CD4-positive, CD25-positive, alpha-beta regulatory T cell (primary cell): ENCODE results near the gene RAD54L. TPM values are rescaled to one million over a fixed set of nuclear protein-coding genes. Genes with fewer than 3 reads are reported as not detected.
A peak's percentile ranks its signal among the peaks of the same experiment; 100 is the strongest.

Source experiments
- ATAC-seq, 2 donors: fragments of 150-1000 bp; cut with Tn5 transposase; one replicate each; pipeline ENCODE4 v1.10.0; 2021; ENCODE audit warnings: low read depth in 2 of 2, moderate number of reproducible peaks in 2 of 2, moderate library complexity in 1 of 2
- DNase-seq, 3 donors: peaks; one replicate each; pipeline versions ENCODE4 v3.0.0 to v3.0.0-alpha.2; 2012 to 2022; ENCODE audit warnings: mixed read lengths in 1 of 3
- H3K27ac ChIP-seq: one replicate; pipeline ENCODE4 v1.7.0; 2013; ENCODE audit warnings: mild to moderate bottlenecking, low read length; ENCODE audit not compliant: insufficient read depth, poor library complexity, severe bottlenecking
- H3K27me3 ChIP-seq: one replicate; pipeline ENCODE4 v1.7.0; 2013; ENCODE audit warnings: low read length; ENCODE audit not compliant: control insufficient read depth, insufficient read depth
- H3K36me3 ChIP-seq: one replicate; pipeline ENCODE4 v1.7.0; 2013; ENCODE audit warnings: mild to moderate bottlenecking, low read length, moderate library complexity; ENCODE audit not compliant: control insufficient read depth, insufficient read depth
- H3K4me1 ChIP-seq: 2 replicates; pipeline ENCODE4 v1.7.0; 2013; ENCODE audit warnings: mild to moderate bottlenecking, low read length; ENCODE audit not compliant: insufficient read depth, control insufficient read depth, poor library complexity, severe bottlenecking
- H3K4me3 ChIP-seq: one replicate; pipeline ENCODE4 v1.7.0; 2013; ENCODE audit warnings: low read depth, mild to moderate bottlenecking, low read length, moderate library complexity
- H3K9me3 ChIP-seq, 2 experiments: 1 replicate in 1 of 2; 2 replicates in 1 of 2; pipeline ENCODE4 v1.7.0; 2013; ENCODE audit warnings: low read length in 2 of 2, mild to moderate bottlenecking in 1 of 2, moderate library complexity in 1 of 2; ENCODE audit not compliant: control insufficient read depth in 2 of 2
- H3K27ac Mint-ChIP-seq, 3 donors: one replicate each; pipeline ENCODE4 v1.8.0; 2020 to 2022; ENCODE audit warnings: mild to moderate bottlenecking in 3 of 3, mixed read lengths in 3 of 3, moderate library complexity in 2 of 3
- H3K27me3 Mint-ChIP-seq: one replicate; pipeline ENCODE4 v1.8.0; 2022; ENCODE audit warnings: mild to moderate bottlenecking, mixed read lengths
- H3K36me3 Mint-ChIP-seq: one replicate; pipeline ENCODE4 v1.8.0; 2020; ENCODE audit warnings: mixed read lengths
- H3K4me1 Mint-ChIP-seq, 4 donors: one replicate each; pipeline ENCODE4 v1.8.0; 2020 to 2022; ENCODE audit warnings: mixed read lengths in 4 of 4, mild to moderate bottlenecking in 1 of 4
- H3K4me3 Mint-ChIP-seq, 4 donors: one replicate each; pipeline ENCODE4 v1.8.0; 2020 to 2022; ENCODE audit warnings: mild to moderate bottlenecking in 4 of 4, mixed read lengths in 4 of 4, moderate library complexity in 3 of 4
- H3K9me3 Mint-ChIP-seq, 7 donors: one replicate each; pipeline ENCODE4 v1.8.0; 2020 to 2022; ENCODE audit warnings: mixed read lengths in 7 of 7, mild to moderate bottlenecking in 3 of 7, moderate library complexity in 2 of 7
- polyA plus RNA-seq, 4 donors: library from polyadenylated mRNA; unstranded; fragments of 300-500 nt; fragmentation: Illumina TruSeq; gene quantifications; one replicate each; pipeline ENCODE4 v1.2.3, GENCODE V29; 2021
- total RNA-seq: library from RNA; stranded (reverse); gene quantifications from one replicate; pipeline ENCODE4 v1.2.3, GENCODE V29; 2022

The RAD54L gene
- total and polyA plus RNA-seq, 5 donors from 2014 or later = 0.13 to 1.7 (median 0.41) TPM; not detected in 1

GRCh38 chr1:46280092-46280491 lies 32.5 kb downstream of the RAD54L start:
- H3K27me3 Mint-ChIP-seq = no peaks in the 10 kb centered on the region
- H3K27me3 ChIP-seq = no peaks in the 10 kb centered on the region
- peaks cover 0 to 2% (median 0%) of the 10 kb centered on the region in 7 donors for H3K9me3 Mint-ChIP-seq
- no peak overlapping the region for H3K4me3 Mint-ChIP-seq
- H3K27ac ChIP-seq = no peak overlapping the region
- H3K4me1 ChIP-seq = no peaks in the 10 kb centered on the region
- ATAC-seq (no peak), DNase-seq (no peak)
- H3K4me3 ChIP-seq = no peak overlapping the region
- H3K9me3 ChIP-seq = no peaks in the 10 kb centered on the region
- peaks cover 24% of the 10 kb centered on the region for H3K36me3 Mint-ChIP-seq
- H3K4me1 Mint-ChIP-seq = peaks cover 0 to 5% (median under 1%) of the 10 kb centered on the region in 4 donors
- peaks cover 23% of the 10 kb centered on the region for H3K36me3 ChIP-seq
- peak overlapping the region in 1 of 3 donors; percentile 27 for H3K27ac Mint-ChIP-seq

GRCh38 chr1:46281021-46281420 lies 33.5 kb downstream of the RAD54L start:
- Histone ChIP-seq H3K27me3 (no peaks in the 10 kb centered on the region), H3K9me3 (no peaks in the 10 kb centered on the region), H3K27ac (no peak overlapping the region), H3K36me3 (peaks cover 32% of the 10 kb centered on the region), H3K4me3 (no peak overlapping the region), H3K4me1 (no peaks in the 10 kb centered on the region)
- Mint-ChIP-seq H3K27me3 (no peaks in the 10 kb centered on the region), H3K4me1 (peaks cover 0 to 2% (median under 1%) of the 10 kb centered on the region in 4 donors), H3K36me3 (peaks cover 24% of the 10 kb centered on the region), H3K4me3 (no peak overlapping the region), H3K27ac (no peak overlapping the region), H3K9me3 (no peaks in the 10 kb centered on the region)
- ATAC-seq (no peak), DNase-seq (no peak)

GRCh38 chr1:46284058-46284457 lies 36.5 kb downstream of the RAD54L start:
- Histone ChIP-seq H3K27me3 (no peaks in the 10 kb centered on the region), H3K27ac (no peak overlapping the region), H3K4me3 (no peak overlapping the region), H3K4me1 (no peaks in the 10 kb centered on the region), H3K9me3 (no peaks in the 10 kb centered on the region), H3K36me3 (peaks cover 27% of the 10 kb centered on the region)
- H3K4me3 Mint-ChIP-seq = no peak overlapping the region
- DNase-seq (no peak), ATAC-seq (no peak)
- H3K9me3 Mint-ChIP-seq = no peaks in the 10 kb centered on the region
- peaks cover 0 to 6% (median 1%) of the 10 kb centered on the region in 4 donors for H3K4me1 Mint-ChIP-seq
- H3K36me3 Mint-ChIP-seq = peaks cover 24% of the 10 kb centered on the region
- H3K27ac Mint-ChIP-seq = peak overlapping the region in 1 of 3 donors; percentile 47
- no peaks in the 10 kb centered on the region for H3K27me3 Mint-ChIP-seq

- peaks cover 27% of the 10 kb centered on the region for H3K36me3 ChIP-seq
- Mint-ChIP-seq H3K4me1 (peaks cover 0 to 8% (median 2%) of the 10 kb centered on the region in 4 donors), H3K27me3 (no peaks in the 10 kb centered on the region), H3K36me3 (peaks cover 22% of the 10 kb centered on the region), H3K27ac (no peak overlapping the region), H3K9me3 (peaks cover 0 to 2% (median 0%) of the 10 kb centered on the region in 7 donors), H3K4me3 (no peak overlapping the region)
- ATAC-seq = no peak
- no peak for DNase-seq
- no peaks in the 10 kb centered on the region for H3K27me3 ChIP-seq
- H3K9me3 ChIP-seq = no peaks in the 10 kb centered on the region
- H3K27ac ChIP-seq = no peak overlapping the region
- no peaks in the 10 kb centered on the region for H3K4me1 ChIP-seq
- H3K4me3 ChIP-seq = no peak overlapping the region
Measured at GRCh38 chr1:46284597-46285564, 37.3 kb downstream of the RAD54L start.

GRCh38 chr1:46285730-46286477 lies 38.3 kb downstream of the RAD54L start:
- Histone ChIP-seq H3K27me3 (no peaks in the 10 kb centered on the region), H3K9me3 (no peaks in the 10 kb centered on the region), H3K4me1 (no peaks in the 10 kb centered on the region), H3K4me3 (no peak overlapping the region), H3K27ac (no peak overlapping the region), H3K36me3 (peaks cover 18% of the 10 kb centered on the region)
- DNase-seq (peak in 1 of 3 donors; percentile 7), ATAC-seq (no peak)
- Mint-ChIP-seq H3K27me3 (no peaks in the 10 kb centered on the region), H3K4me3 (no peak overlapping the region), H3K9me3 (peaks cover 0 to 2% (median 0%) of the 10 kb centered on the region in 7 donors), H3K4me1 (peaks cover 0 to 8% (median 2%) of the 10 kb centered on the region in 4 donors), H3K27ac (peak overlapping the region in 1 of 3 donors; percentile 57), H3K36me3 (peaks cover 20% of the 10 kb centered on the region)

- no peak overlapping the region for H3K27ac ChIP-seq
- peaks cover 18% of the 10 kb centered on the region for H3K36me3 ChIP-seq
- H3K4me3 ChIP-seq = no peak overlapping the region
- Mint-ChIP-seq H3K36me3 (peaks cover 9% of the 10 kb centered on the region), H3K4me1 (peaks cover 0 to 8% (median 2%) of the 10 kb centered on the region in 4 donors), H3K27ac (peak overlapping the region in 2 of 3 donors; percentile 11 to 20), H3K27me3 (no peaks in the 10 kb centered on the region), H3K4me3 (no peak overlapping the region), H3K9me3 (peaks cover 0 to 2% (median 0%) of the 10 kb centered on the region in 7 donors)
- no peak for DNase-seq
- H3K4me1 ChIP-seq = no peaks in the 10 kb centered on the region
- H3K9me3 ChIP-seq = no peaks in the 10 kb centered on the region
- H3K27me3 ChIP-seq = no peaks in the 10 kb centered on the region
- no peak for ATAC-seq
Measured at GRCh38 chr1:46288485-46289133, 41.0 kb downstream of the RAD54L start.

GRCh38 chr1:46289134-46289494 lies 41.6 kb downstream of the RAD54L start:
- Histone ChIP-seq H3K4me3 (no peak overlapping the region), H3K9me3 (no peaks in the 10 kb centered on the region), H3K27me3 (no peaks in the 10 kb centered on the region), H3K4me1 (no peaks in the 10 kb centered on the region), H3K36me3 (peaks cover 18% of the 10 kb centered on the region), H3K27ac (no peak overlapping the region)
- H3K27ac Mint-ChIP-seq = peak overlapping the region in 1 of 3 donors; percentile 11
- ATAC-seq (no peak), DNase-seq (no peak)
- no peak overlapping the region for H3K4me3 Mint-ChIP-seq
- H3K4me1 Mint-ChIP-seq = peaks cover 0 to 8% (median 2%) of the 10 kb centered on the region in 4 donors
- peaks cover 5% of the 10 kb centered on the region for H3K36me3 Mint-ChIP-seq
- H3K9me3 Mint-ChIP-seq = peaks cover 0 to 2% (median 0%) of the 10 kb centered on the region in 7 donors
- no peaks in the 10 kb centered on the region for H3K27me3 Mint-ChIP-seq
